H1 (cell line): Measurements from ENCODE around the gene TMEM266. TPM values are rescaled to one million over a fixed set of nuclear protein-coding genes. Genes with fewer than 3 reads are reported as not detected.

ENCODE experiments used
- CTCF ChIA-PET: fragments of 300-600 bp; sonication (Branson Sonifier 250); formaldehyde crosslinking; loops from one replicate; lab custom pipeline; 2021; ENCODE audit not compliant: partially characterized antibody; lab: Charles Lee
- POLR2A ChIA-PET: fragments of 300-600 bp; sonication (Branson Sonifier 250); formaldehyde crosslinking; loops from one replicate; lab custom pipeline; 2021; ENCODE audit warnings: inconsistent platforms; ENCODE audit not compliant: partially characterized antibody; lab: Charles Lee
- DNase-seq, 2 experiments: peaks; one replicate each; pipeline versions ENCODE4 v3.0.0 to v3.0.0-alpha.2; 2010 to 2022; ENCODE audit warnings: low spot score in 2 of 2, low read depth in 1 of 2, mixed read lengths in 1 of 2
- FAIRE-seq: peaks from 2 replicates; lab custom pipeline; 2011; peaks lifted over from hg19 to GRCh38; lab: Jason Lieb, UNC
- H2AFZ ChIP-seq: 2 replicates; pipeline ENCODE4 v1.8.1; 2012; ENCODE audit warnings: low read length, inconsistent platforms
- H2AK5ac ChIP-seq: 2 replicates; pipeline ENCODE4 v1.6.1; 2013; ENCODE audit warnings: low read depth, low read length
- H2BK120ac ChIP-seq: replicated peaks from 2 replicates; pipeline ENCODE3; 2013; ENCODE audit warnings: low read depth, low read length, inconsistent platforms
- H2BK12ac ChIP-seq: 2 replicates; pipeline ENCODE4 v1.6.1; 2013; ENCODE audit warnings: low read depth, low read length
- H2BK15ac ChIP-seq: 2 replicates; pipeline ENCODE4 v1.6.1; 2013; ENCODE audit warnings: low read length
- H2BK20ac ChIP-seq: 2 replicates; pipeline ENCODE4 v1.6.1; 2013; ENCODE audit warnings: low read length
- H2BK5ac ChIP-seq: 2 replicates; pipeline ENCODE4 v1.6.1; 2013; ENCODE audit warnings: low read depth, low read length
- H3K14ac ChIP-seq: 2 replicates; pipeline ENCODE4 v1.6.1; 2013; ENCODE audit warnings: inconsistent platforms; ENCODE audit not compliant: insufficient read length
- H3K18ac ChIP-seq: 2 replicates; pipeline ENCODE4 v1.6.1; 2013; ENCODE audit warnings: low read length; ENCODE audit errors: extremely low read depth
- H3K23ac ChIP-seq: 2 replicates; pipeline ENCODE4 v1.6.1; 2013; ENCODE audit warnings: inconsistent platforms; ENCODE audit not compliant: insufficient read length
- H3K23me2 ChIP-seq: 2 replicates; pipeline ENCODE4 v1.6.1; 2013; ENCODE audit warnings: low read depth, low read length
- H3K27ac ChIP-seq: 2 replicates; pipeline ENCODE4 v1.6.1; 2011; ENCODE audit warnings: low read depth, low read length, inconsistent platforms
- H3K27me3 ChIP-seq, 4 experiments: replicated peaks in 1 of 4; 1 replicate in 1 of 4; 2 replicates in 3 of 4; pipeline versions ENCODE4 v1.6.1 to v1.8.1; 2011 to 2013; ENCODE audit warnings: low read length in 3 of 4, mild to moderate bottlenecking in 3 of 4, inconsistent platforms in 2 of 4, mixed read lengths in 2 of 4, moderate library complexity in 1 of 4; ENCODE audit not compliant: control insufficient read depth in 3 of 4, insufficient read depth in 3 of 4; ENCODE audit errors: extremely low read depth in 1 of 4
- H3K36me3 ChIP-seq, 4 experiments: 2 replicates each; pipeline versions ENCODE4 v1.6.1 to v1.8.1; 2011 to 2013; ENCODE audit warnings: mild to moderate bottlenecking in 4 of 4, low read length in 3 of 4, moderate library complexity in 2 of 4, control low read depth in 1 of 4, inconsistent platforms in 1 of 4; ENCODE audit not compliant: insufficient read depth in 4 of 4, control insufficient read depth in 2 of 4
- H3K4ac ChIP-seq: replicated peaks from 2 replicates; pipeline ENCODE3; 2013; ENCODE audit warnings: low read length, low read depth, mixed read lengths, inconsistent platforms; ENCODE audit not compliant: insufficient read length
- H3K4me1 ChIP-seq, 4 experiments: replicated peaks in 1 of 4; 1 replicate in 1 of 4; 2 replicates in 3 of 4; pipeline versions ENCODE4 v1.6.1 to v1.8.1; 2011 to 2013; ENCODE audit warnings: low read length in 3 of 4, inconsistent platforms in 2 of 4, mixed read lengths in 1 of 4; ENCODE audit not compliant: insufficient read depth in 4 of 4, control insufficient read depth in 3 of 4
- H3K4me2 ChIP-seq, 2 experiments: 2 replicates each; pipeline versions ENCODE4 v1.6.1 to v1.8.1; 2011 to 2013; ENCODE audit warnings: low read depth in 2 of 2, low read length in 2 of 2, control low read depth in 1 of 2, inconsistent platforms in 1 of 2, mild to moderate bottlenecking in 1 of 2; ENCODE audit not compliant: insufficient read depth in 1 of 2
- H3K4me3 ChIP-seq, 4 experiments: fragments of 200-600, 300-600 bp in 1 of 4; sonication (generic), shearing (Covaris generic), sonication (Bioruptor Twin) in 1 of 4; 2 replicates each; pipeline versions ENCODE4 v1.5.1 to v1.8.1; 2011 to 2016; ENCODE audit warnings: low read length in 4 of 4, low read depth in 3 of 4, control low read depth in 2 of 4, inconsistent platforms in 2 of 4, mild to moderate bottlenecking in 2 of 4, mixed read lengths in 1 of 4, moderate library complexity in 1 of 4; ENCODE audit not compliant: insufficient read depth in 2 of 4; ENCODE audit errors: extremely low read depth in 1 of 4
- H3K56ac ChIP-seq: replicated peaks from 2 replicates; pipeline ENCODE3; 2013; ENCODE audit warnings: low read depth, mild to moderate bottlenecking, mixed read lengths, low read length, inconsistent platforms; ENCODE audit not compliant: insufficient read length
- H3K79me1 ChIP-seq: 2 replicates; pipeline ENCODE4 v1.6.1; 2013; ENCODE audit warnings: low read depth, low read length, control low read depth
- H3K79me2 ChIP-seq, 2 experiments: 2 replicates each; pipeline versions ENCODE4 v1.6.1 to v1.8.1; 2012 to 2013; ENCODE audit warnings: low read length in 2 of 2, mild to moderate bottlenecking in 2 of 2, inconsistent platforms in 1 of 2; ENCODE audit not compliant: insufficient read depth in 2 of 2, control insufficient read depth in 1 of 2
- H3K9ac ChIP-seq, 4 experiments: replicated peaks in 1 of 4; 1 replicate in 1 of 4; 2 replicates in 3 of 4; pipeline versions ENCODE4 v1.6.1 to v1.8.1; 2011 to 2013; ENCODE audit warnings: low read depth in 3 of 4, low read length in 3 of 4, control low read depth in 2 of 4, mild to moderate bottlenecking in 2 of 4, moderate library complexity in 2 of 4, inconsistent platforms in 1 of 4; ENCODE audit errors: extremely low read depth in 1 of 4
- H3K9me3 ChIP-seq, 2 experiments: 2 replicates each; pipeline versions ENCODE4 v1.6.1 to v1.8.1; 2012 to 2013; ENCODE audit warnings: mild to moderate bottlenecking in 2 of 2, moderate library complexity in 2 of 2, control low read depth in 1 of 2, inconsistent platforms in 1 of 2, low read depth in 1 of 2, low read length in 1 of 2, mixed read lengths in 1 of 2; ENCODE audit not compliant: insufficient read depth in 2 of 2
- H4K20me1 ChIP-seq, 2 experiments: replicated peaks in 1 of 2; 2 replicates each; pipeline versions ENCODE3 to v1.8.1; 2011 to 2013; ENCODE audit warnings: inconsistent platforms in 2 of 2, low read length in 2 of 2, mild to moderate bottlenecking in 1 of 2; ENCODE audit not compliant: insufficient read depth in 2 of 2, control insufficient read depth in 1 of 2
- H4K5ac ChIP-seq: 2 replicates; pipeline ENCODE4 v1.6.1; 2013; ENCODE audit warnings: low read length, low read depth, mixed read lengths, inconsistent platforms; ENCODE audit not compliant: insufficient read length
- H4K8ac ChIP-seq: 2 replicates; pipeline ENCODE4 v1.8.0; 2013; ENCODE audit warnings: mild to moderate bottlenecking, moderate library complexity, low read length, inconsistent platforms; ENCODE audit not compliant: insufficient read depth; ENCODE audit errors: extremely low read depth
- H4K91ac ChIP-seq: replicated peaks from 2 replicates; pipeline ENCODE3; 2013; ENCODE audit warnings: low read length, mixed read lengths, inconsistent platforms; ENCODE audit not compliant: insufficient read length
- ATF2 ChIP-seq: IDR thresholded peaks from 2 replicates; pipeline ENCODE4 v1.6.1; 2012; ENCODE audit warnings: low read length, inconsistent platforms
- HDAC2 ChIP-seq, 2 experiments: fragments of 300-600 bp in 1 of 2; sonication (generic) in 1 of 2; IDR thresholded peaks; 2 replicates each; pipeline ENCODE4 v1.6.1; 2011 to 2012; ENCODE audit warnings: low read depth in 2 of 2, low read length in 2 of 2, mild to moderate bottlenecking in 2 of 2, moderate library complexity in 2 of 2, borderline replicate concordance in 1 of 2, inconsistent platforms in 1 of 2
- KDM1A ChIP-seq: fragments of 200-600, 300-600 bp; sonication (generic); IDR thresholded peaks from 2 replicates; pipeline ENCODE4 v1.7.1; 2016; ENCODE audit warnings: mild to moderate bottlenecking, low read length, borderline replicate concordance
- KDM5A ChIP-seq: fragments of 200-600 bp; IDR thresholded peaks from 2 replicates; pipeline ENCODE4 v1.7.1; 2012; ENCODE audit warnings: mild to moderate bottlenecking, low read length, inconsistent platforms, mixed read lengths
- MAFK ChIP-seq: IDR thresholded peaks from 2 replicates; pipeline ENCODE4 v1.6.1; 2012; ENCODE audit warnings: low read depth, mild to moderate bottlenecking, improper control_type of control experiment, low read length
- NANOG ChIP-seq: IDR thresholded peaks from 2 replicates; pipeline ENCODE4 v1.6.1; 2011; ENCODE audit warnings: low read length, low read depth, mild to moderate bottlenecking, inconsistent platforms; ENCODE audit not compliant: insufficient read depth, poor library complexity, severe bottlenecking
- RFX5 ChIP-seq: IDR thresholded peaks from 2 replicates; pipeline ENCODE4 v1.6.1; 2011; ENCODE audit warnings: low read depth, low read length, improper control_type of control experiment, borderline replicate concordance
- RNF2 ChIP-seq: fragments of 200-900, 300-1000 bp; sonication (generic); IDR thresholded peaks from 2 replicates; pipeline ENCODE4 v1.7.1; 2016; ENCODE audit warnings: borderline replicate concordance, low read depth, mild to moderate bottlenecking, antibody characterized with exemption, low read length; ENCODE audit not compliant: poor library complexity, severe bottlenecking; ENCODE audit errors: missing control alignments
- SIX5 ChIP-seq: IDR thresholded peaks from 2 replicates; pipeline ENCODE4 v1.6.1; 2011; ENCODE audit warnings: mild to moderate bottlenecking, low read depth, low read length
- SRF ChIP-seq: IDR thresholded peaks from 2 replicates; pipeline ENCODE4 v1.6.1; 2011; ENCODE audit warnings: mild to moderate bottlenecking, low read depth, low read length, moderate library complexity
- TBP ChIP-seq: IDR thresholded peaks from 2 replicates; pipeline ENCODE4 v1.6.1; 2011; ENCODE audit warnings: low read depth, low read length, improper control_type of control experiment
- WGBS, 2 experiments: shearing (Covaris generic) in 1 of 2; methylation state at CpG; one replicate each; pipeline versions ENCODE4 v1.1.6 to v1.1.7; 2013 to 2015; ENCODE audit warnings: low lambda C conversion rate in 2 of 2, mixed read lengths in 2 of 2, inconsistent platforms in 1 of 2, low coverage in 1 of 2, missing lambda C conversion rate in 1 of 2; ENCODE audit not compliant: insufficient replicate concordance in 2 of 2, insufficient coverage in 1 of 2, insufficient read length in 1 of 2; ENCODE audit errors: extremely low coverage in 1 of 2, missing lambda C conversion rate in 1 of 2; 5-methylcytosine and 5-hydroxymethylcytosine counted together
- polyA plus RNA-seq, 7 experiments: library from polyadenylated mRNA; depleted of rRNA in 3 of 7; stranded (reverse) in 5 of 7; unstranded in 2 of 7; fragments of >200 nt in 5 of 7; fragments of 200-250 nt in 2 of 7; gene quantifications; 1 replicate in 5 of 7; 2 replicates in 1 of 7; 4 replicates in 1 of 7; pipeline versions ENCODE4 v1.2.1 to v1.2.3, GENCODE V29; 2011 to 2013; ENCODE audit warnings: missing spikeins in 2 of 7, mixed read lengths in 2 of 7
- total RNA-seq: library from RNA; stranded (reverse); fragmentation: NEBNext Ultra II Directional; extraction: Animal tissue kit (Norgen Biotek cat#: 25700); gene quantifications from 2 replicates; pipeline ENCODE4 v1.2.1, GENCODE V29; 2021

Gene TMEM266
- total and polyA plus RNA-seq, 2 of the 8 experiments (the other 6 are each of a cell fraction or from before 2014, with no cell fraction given): 2.6 TPM

GRCh38 chr15:76061700-76062099 lies 1.9 kb downstream of the TMEM266 start:
- Histone ChIP-seq H3K27me3 (peaks cover 0 to 14% (median 3%) of the 10 kb centered on the region in 4 experiments; a peak in 5 of 7 replicates), H2AK5ac (no peak overlapping the region), H3K23ac (no peak overlapping the region), H2BK120ac (no peak overlapping the region), H3K18ac (no peak overlapping the region), H3K14ac (no peak overlapping the region), H2AFZ (no peak overlapping the region), H2BK15ac (no peak overlapping the region), H3K23me2 (peaks cover 5% of the 10 kb centered on the region; the same call in 1 of the 2 replicates), H2BK20ac (no peak overlapping the region), H4K20me1 (no peaks in the 10 kb centered on the region), H3K27ac (no peak overlapping the region), H3K4me3 (no peak overlapping the region), H3K56ac (no peak overlapping the region), H3K4me2 (no peak overlapping the region), H3K9me3 (no peaks in the 10 kb centered on the region), H3K4me1 (peaks cover 2 to 17% (median 10%) of the 10 kb centered on the region in 4 experiments), H4K91ac (no peak overlapping the region), H3K9ac (no peak overlapping the region), H3K79me2 (no peaks in the 10 kb centered on the region), H3K36me3 (no peaks in the 10 kb centered on the region), H4K5ac (no peak overlapping the region), H3K79me1 (no peaks in the 10 kb centered on the region), H2BK5ac (no peak overlapping the region), H4K8ac (no peak overlapping the region), H3K4ac (no peak overlapping the region), H2BK12ac (no peak overlapping the region)
- 85% methylated on average over 5 of the region's 5 CpGs; no CpG with 5 or more reads in 1 of the 2 experiments for WGBS, 2 experiments
- FAIRE-seq (no peak), DNase-seq (no peak)
- POLR2A ChIA-PET: no interaction called here
- CTCF ChIA-PET: interaction anchor here (0.7 to 6.0 kb wide), 8 partner anchors 53 to 218 kb away, joined by 3 to 164 read pairs (median 4); partner anchors contain the start of gene UBE2Q2
- TF ChIP-seq NANOG: no peak
- no peak for TF ChIP-seq ATF2
- TF ChIP-seq RNF2: no peak
- TF ChIP-seq KDM5A: no peak
- no peak for TF ChIP-seq SRF
- no peak for TF ChIP-seq KDM1A
- no peak for TF ChIP-seq HDAC2 (IDR thresholded peaks at IDR 0.05; ENCODE audit: borderline replicate concordance in 1 of 2, low read depth in 2 of 2, low read length in 2 of 2)
- no peak for TF ChIP-seq TBP
- no peak for TF ChIP-seq SIX5
- TF ChIP-seq RFX5: no peak
- no peak for TF ChIP-seq MAFK
